HG03521 (cell line): ENCODE measurements around the gene FBXO41.
"Not testable (repeated sequence)": the region's sequence is repeated elsewhere in the genome, so short reads cannot be mapped to it uniquely, and the experiment has no call there.

Experiments used
- ATAC-seq: cut with Tn5 transposase; IDR thresholded peaks from one replicate; pipeline ENCODE4 v1.9.1; 2021; ENCODE audit warnings: mild to moderate bottlenecking, moderate library complexity; ENCODE audit not compliant: unreplicated experiment

FBXO41 gene

GRCh38 chr2:73262691-73263429, 21.4 kb downstream of the FBXO41 start:
- not testable (repeated sequence) for ATAC-seq

GRCh38 chr2:73262108-73262651, 22.1 kb downstream of the FBXO41 start:
- no peak for ATAC-seq

GRCh38 chr2:73260338-73260984, 23.8 kb downstream of the FBXO41 start:
- ATAC-seq: no peak

- no peak for ATAC-seq
Measured at GRCh38 chr2:73259704-73260337, 24.5 kb downstream of the FBXO41 start.

DNA sequence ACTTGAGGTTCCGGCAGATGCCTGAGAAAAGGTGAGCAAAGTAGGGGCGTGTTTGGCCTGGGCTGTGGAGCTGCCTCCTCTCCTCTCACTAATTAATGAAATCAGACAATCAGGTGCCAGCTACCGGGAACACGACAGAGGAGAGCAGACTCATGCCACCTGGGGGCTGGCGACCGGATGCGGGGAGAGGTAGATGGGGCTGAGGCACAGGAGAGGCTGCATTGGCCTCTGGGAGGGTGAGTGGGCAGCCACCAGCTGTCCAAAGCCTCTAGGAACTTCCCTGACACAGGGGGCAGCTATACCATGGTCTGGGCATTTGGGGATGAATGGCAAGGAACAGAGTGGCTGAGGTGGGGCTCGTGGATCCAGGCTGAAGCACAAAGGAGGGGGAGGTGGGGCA, 25.0 kb downstream of the FBXO41 start:
- ATAC-seq: no peak

DNA sequence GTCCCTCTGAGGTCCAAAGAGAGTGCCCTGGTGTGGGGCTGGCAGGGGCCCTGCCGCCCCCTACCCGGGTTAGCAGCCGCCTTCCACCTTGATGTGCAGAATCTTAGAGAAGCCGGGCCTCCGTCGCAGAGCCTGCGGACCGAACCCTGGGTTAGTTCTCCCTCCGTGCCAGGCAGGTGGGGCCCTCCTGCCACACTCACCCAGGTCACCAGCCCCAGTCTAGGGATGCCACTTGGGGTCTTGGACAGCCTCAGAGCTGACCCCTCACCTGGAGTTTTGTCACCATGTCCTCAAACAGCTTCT, 25.4 kb downstream of the FBXO41 start:
- no peak for ATAC-seq

DNA sequence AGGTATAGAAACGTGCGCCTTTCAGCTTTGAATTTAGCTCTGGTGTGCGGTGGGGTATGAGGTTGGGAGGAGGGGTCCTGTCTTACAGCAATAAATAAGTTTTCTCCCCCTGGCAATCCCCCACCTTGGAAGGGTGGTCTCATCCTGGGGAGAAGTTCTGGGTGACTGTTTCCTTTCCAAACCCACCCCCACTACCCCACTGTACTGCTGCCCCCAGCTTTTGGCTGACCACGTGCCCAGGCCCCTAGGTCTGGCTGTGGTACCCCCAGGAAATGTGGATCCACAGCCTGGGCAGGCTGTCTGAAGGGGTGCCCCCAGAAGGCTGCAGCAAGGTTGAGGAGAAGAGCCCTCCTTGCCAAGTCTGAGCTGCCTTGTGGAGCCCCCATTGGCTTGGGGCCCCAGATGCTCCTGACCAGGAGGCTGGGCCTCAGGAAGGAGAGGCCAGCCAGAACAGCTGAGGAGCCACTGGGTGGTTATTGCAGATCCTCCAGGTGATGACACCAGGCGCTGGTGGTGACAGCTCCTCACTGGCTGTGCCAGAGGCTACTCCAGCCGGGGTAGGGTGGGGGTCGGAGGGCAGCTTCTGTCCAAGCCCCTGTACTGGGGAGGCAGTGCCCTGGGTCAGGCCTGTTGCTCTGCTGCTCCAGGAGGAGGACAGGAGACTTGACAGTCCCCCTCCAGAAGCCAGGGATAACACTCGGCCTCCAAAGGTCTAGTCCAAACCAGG, 25.9 kb downstream of the FBXO41 start:
- ATAC-seq: no peak

GRCh38 chr2:73257425-73258125, 26.7 kb downstream of the FBXO41 start:
- ATAC-seq: no peak

GRCh38 chr2:73257021-73257420, 27.3 kb downstream of the FBXO41 start:
- ATAC-seq: no peak

- ATAC-seq: no peak
Measured at GRCh38 chr2:73256618-73256922, 27.7 kb downstream of the FBXO41 start.

GRCh38 chr2:73255907-73256617, 28.2 kb downstream of the FBXO41 start:
- no peak for ATAC-seq

DNA sequence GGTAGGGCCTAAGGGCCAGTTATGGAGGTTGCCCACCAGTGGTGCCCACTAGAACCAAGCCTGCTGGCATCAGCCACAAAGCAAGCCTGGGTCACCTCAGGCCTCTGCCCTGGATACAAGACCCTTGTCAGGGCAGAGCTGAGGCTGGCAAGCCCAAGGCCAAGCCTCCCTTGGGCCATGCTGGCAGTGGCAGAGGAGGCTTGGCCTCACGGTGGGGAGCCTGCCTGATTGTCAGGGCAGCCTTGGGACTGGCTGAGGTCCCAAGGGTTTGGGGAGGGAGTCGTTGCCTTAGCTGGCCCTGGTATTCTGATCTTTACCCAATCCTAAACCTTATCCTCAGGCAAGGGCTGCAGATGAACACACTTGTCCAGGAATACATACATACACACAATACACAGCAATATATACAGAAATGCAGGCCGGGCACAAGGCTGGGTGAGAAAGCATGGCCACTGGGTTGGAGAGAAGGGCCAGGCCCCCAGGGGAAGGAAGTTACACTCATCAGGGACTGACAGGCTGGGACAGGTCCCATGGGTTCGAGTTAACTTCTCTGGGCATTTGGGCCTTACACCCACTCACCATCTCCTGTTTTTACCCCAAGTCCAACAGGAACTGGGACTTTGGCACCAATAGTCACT, 29.2 kb downstream of the FBXO41 start:
- ATAC-seq: no peak

GRCh38 chr2:73254343-73255006, 29.8 kb downstream of the FBXO41 start:
- no peak for ATAC-seq

DNA sequence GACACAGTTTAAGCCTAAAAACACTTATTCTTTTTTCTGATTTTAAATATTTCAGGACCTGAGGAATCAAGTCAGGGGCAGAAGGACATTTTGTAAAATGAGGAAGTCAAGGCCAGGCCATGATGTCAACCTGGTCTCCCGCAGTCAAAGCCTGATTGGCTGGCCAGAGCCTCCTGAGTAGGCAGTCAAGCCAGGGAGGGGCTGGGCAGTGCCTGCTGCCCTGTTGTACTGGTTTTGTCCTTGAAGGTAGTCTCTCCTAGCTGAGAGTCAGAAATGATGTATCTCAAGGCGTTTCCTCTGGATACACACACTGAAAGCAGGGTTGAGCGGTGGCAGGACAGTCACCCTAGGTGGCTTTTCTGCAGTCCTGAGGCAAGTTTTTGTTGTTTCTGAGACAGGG, 30.4 kb downstream of the FBXO41 start:
- ATAC-seq: no peak

- ATAC-seq: no peak
Measured at GRCh38 chr2:73253400-73253799, 30.9 kb downstream of the FBXO41 start.

GRCh38 chr2:73252238-73253027, 31.8 kb downstream of the FBXO41 start:
- ATAC-seq: no peak

- ATAC-seq: no peak
Measured at GRCh38 chr2:73250872-73251846, 33.1 kb downstream of the FBXO41 start.
